ENCODE measurements around the gene MUC6.

The MUC6 gene

DNA sequence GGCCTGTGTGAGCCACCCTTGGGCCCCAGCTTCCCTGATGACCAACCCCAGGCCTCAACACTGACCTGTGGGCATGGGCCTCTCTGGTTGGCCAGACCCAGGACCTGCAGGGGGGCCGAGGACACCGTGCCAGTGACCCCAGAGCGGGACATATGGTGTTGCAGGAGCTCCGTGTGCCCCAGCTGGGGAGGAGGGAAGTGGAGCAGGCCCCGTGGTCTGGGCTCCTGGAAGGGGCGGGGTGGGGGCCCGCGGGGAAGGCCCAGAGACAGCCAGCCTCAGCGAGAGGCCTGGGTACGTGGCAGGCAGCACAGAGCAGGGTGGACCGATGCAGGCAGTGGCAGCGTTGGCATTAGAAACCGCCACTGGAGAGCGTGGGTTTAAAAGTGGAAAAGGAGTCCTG, 22.2 kb downstream of the MUC6 start:
- Histone ChIP-seq H3K36me3 (ENCODE audit: control insufficient read depth, insufficient read depth, low read length, severe bottlenecking) (peaks cover 34% of the 10 kb centered on the region), H3K4me3 (ENCODE audit: low read length) (no peak overlapping the region), H3K27me3 (replicated peaks; ENCODE audit: control insufficient read depth, insufficient read depth, low read length) (no peaks in the 10 kb centered on the region), H3K9ac (ENCODE audit: low read length) (no peak overlapping the region), H3K4me1 (ENCODE audit: control insufficient read depth, insufficient read depth, low read length) (no peaks in the 10 kb centered on the region), H3K9me3 (ENCODE audit: control insufficient read depth, low read length) (no peaks in the 10 kb centered on the region)
- no peak for DNase-seq (ENCODE audit: low read depth)

DNA sequence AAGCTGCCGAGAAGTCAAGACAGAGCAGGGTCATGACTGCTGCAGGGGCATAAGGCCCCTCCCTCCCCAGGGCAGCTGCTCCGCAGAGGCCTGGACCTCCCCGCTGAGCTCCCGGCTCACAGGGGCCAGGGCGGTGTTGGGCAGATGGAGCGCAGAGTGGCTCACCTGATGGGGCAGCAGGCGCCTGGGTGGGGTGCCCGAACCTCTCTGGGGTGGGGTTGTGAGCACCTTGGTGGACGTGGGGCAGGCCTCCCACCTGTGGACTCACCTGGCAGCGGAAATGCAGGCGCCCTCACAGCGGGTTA, 22.9 kb downstream of the MUC6 start:
- Histone ChIP-seq H3K4me1 (ENCODE audit: control insufficient read depth, insufficient read depth, low read length) (no peaks in the 10 kb centered on the region), H3K9ac (ENCODE audit: low read length) (no peak overlapping the region), H3K27me3 (replicated peaks; ENCODE audit: control insufficient read depth, insufficient read depth, low read length) (no peaks in the 10 kb centered on the region), H3K9me3 (ENCODE audit: control insufficient read depth, low read length) (no peaks in the 10 kb centered on the region), H3K36me3 (ENCODE audit: control insufficient read depth, insufficient read depth, low read length, severe bottlenecking) (peaks cover 41% of the 10 kb centered on the region), H3K4me3 (ENCODE audit: low read length) (no peak overlapping the region)
- DNase-seq (ENCODE audit: low read depth) = no peak

DNA sequence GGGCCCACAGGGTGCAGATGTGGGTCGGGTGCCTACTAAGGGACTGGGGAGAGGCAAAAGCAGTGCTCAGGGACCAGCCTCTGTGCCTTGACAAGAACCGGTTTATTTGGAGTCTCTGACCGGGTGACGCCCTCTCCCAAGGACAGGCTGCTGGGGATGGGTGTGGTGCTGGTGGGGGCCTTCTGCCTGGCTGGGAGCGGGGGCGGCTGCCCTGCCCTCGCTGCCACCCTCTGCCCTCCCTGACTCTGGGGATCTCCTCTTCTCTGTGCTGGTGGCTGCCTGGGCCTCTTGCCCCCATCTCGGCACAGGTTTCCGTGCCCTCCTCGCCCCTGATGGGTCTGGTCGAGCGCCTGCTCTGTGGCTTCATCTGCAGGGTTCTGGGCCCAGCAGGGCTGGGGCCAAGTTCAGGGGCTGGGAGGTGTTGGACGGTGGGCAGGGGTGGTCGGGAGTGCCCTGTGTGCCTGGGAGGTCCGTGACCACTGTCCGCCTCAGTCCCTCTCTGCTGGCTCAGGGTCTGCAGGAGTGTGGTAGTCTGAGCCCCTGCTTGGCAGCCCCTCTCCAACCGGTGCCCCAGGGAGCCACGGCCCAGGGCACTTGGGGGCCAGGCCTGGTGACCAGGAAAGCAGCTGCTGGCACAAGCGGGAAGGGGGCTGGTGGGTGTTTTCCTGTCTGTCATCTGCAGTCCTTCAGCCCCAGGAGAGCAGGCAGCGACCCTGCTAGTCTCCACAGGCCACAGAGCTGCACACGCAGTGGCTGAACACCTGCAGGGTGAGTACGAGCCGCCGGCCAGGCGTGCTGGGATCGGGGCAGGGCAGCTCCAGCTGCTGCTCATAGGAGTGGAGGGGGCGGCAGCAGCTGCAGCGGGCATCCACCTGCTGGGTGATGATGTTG, 23.5 kb downstream of the MUC6 start:
- DNase-seq (ENCODE audit: low read depth) = no peak
- Histone ChIP-seq H3K4me1 (ENCODE audit: control insufficient read depth, insufficient read depth, low read length) (no peaks in the 10 kb centered on the region), H3K9me3 (ENCODE audit: control insufficient read depth, low read length) (no peaks in the 10 kb centered on the region), H3K4me3 (ENCODE audit: low read length) (no peak overlapping the region), H3K27me3 (replicated peaks; ENCODE audit: control insufficient read depth, insufficient read depth, low read length) (no peaks in the 10 kb centered on the region), H3K36me3 (ENCODE audit: control insufficient read depth, insufficient read depth, low read length, severe bottlenecking) (peaks cover 47% of the 10 kb centered on the region), H3K9ac (ENCODE audit: low read length) (no peak overlapping the region)

DNA sequence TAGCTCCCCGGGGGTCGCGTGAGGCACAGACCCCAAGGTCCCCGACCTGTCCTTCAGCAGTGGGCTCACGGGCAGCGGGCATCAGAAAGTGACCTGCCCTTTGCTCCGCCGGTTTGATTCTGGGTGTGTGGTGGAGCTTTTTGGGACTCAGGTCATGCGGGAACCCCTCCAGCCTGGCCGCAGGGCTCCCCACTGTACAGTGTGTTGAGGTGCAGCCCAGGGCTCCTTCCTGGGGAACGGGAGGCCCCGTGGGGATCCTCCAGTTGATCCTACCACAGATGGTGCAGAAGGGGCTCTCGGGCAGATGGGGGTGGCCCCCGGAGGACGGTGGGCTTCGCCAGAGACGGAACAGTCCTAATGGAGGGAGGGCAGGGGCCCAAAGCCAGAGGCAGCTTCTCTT, 24.2 kb downstream of the MUC6 start:
- no peak overlapping the region for H3K9ac ChIP-seq (ENCODE audit: low read length)
- no peak for DNase-seq (ENCODE audit: low read depth)
- no peaks in the 10 kb centered on the region for H3K4me1 ChIP-seq (ENCODE audit: control insufficient read depth, insufficient read depth, low read length)
- peaks cover 53% of the 10 kb centered on the region for H3K36me3 ChIP-seq (ENCODE audit: control insufficient read depth, insufficient read depth, low read length, severe bottlenecking)
- H3K27me3 ChIP-seq (replicated peaks; ENCODE audit: control insufficient read depth, insufficient read depth, low read length) = no peaks in the 10 kb centered on the region
- no peaks in the 10 kb centered on the region for H3K9me3 ChIP-seq (ENCODE audit: control insufficient read depth, low read length)
- no peak overlapping the region for H3K4me3 ChIP-seq (ENCODE audit: low read length)

DNA sequence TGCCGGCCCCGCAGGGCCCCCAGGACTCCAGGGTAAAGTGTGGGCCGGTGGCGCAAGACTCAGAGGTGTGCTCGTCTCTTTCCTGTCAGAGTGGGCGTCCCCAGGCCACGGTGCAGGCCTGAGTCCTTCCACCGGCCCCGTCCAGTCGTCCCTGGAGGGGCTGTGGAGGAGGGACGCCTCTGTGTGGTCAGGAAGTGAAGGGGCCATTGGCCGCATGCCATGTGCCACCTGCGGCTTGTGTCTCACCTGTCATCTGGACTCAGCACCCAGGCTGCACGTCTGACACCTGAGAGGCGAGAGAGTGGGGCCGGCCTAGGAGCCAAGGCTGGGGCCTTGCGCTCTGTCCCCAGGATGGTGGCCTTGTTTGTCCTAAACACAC, 25.2 kb downstream of the MUC6 start:
- Histone ChIP-seq H3K27me3 (replicated peaks; ENCODE audit: control insufficient read depth, insufficient read depth, low read length) (no peaks in the 10 kb centered on the region), H3K36me3 (ENCODE audit: control insufficient read depth, insufficient read depth, low read length, severe bottlenecking) (peaks cover 63% of the 10 kb centered on the region)

DNA sequence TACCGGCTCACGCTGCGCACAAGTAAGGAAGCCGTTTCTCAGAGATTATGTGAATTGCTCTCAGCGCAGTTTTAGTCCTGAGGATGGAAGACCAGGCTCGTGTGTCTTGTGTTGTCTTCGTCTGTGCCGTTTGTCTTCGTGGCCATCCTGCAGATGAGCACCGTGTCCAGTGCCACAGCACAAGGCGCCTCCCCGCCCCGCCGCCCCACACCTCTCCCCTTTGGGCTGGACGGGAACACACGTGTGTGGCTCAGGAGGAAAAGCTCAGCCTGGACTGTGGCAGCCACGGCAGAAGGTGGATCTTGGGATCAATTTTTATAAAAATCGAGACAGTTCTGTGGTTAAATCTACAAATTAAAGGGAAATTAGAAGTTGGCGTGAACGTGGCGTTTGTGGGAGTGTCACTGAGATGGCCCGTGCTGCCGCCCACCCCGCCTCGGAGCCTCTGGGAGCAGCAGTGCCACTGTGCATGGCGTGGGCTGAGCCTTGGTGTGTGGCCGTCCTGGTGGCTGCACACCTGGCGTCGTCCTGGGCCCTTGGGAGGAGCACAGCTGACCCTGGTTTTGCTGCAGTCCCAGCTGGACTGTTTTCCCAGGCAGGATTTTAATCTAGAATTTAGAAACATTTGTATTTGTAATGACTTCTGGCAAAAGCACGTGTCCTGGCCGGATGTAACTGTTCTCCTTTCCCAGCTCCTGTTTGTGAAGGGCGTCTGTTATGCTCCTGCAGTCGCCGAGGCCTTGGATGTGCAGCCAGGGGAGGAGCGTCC, 25.8 kb downstream of the MUC6 start:
- Histone ChIP-seq H3K36me3 (ENCODE audit: control insufficient read depth, insufficient read depth, low read length, severe bottlenecking) (peaks cover 66% of the 10 kb centered on the region), H3K4me3 (ENCODE audit: low read length) (no peak overlapping the region)

More for the DNA sequence above, 25.2 kb downstream of the MUC6 start:
- Histone ChIP-seq H3K4me1 (ENCODE audit: control insufficient read depth, insufficient read depth, low read length) (peaks cover 6% of the 10 kb centered on the region), H3K9ac (ENCODE audit: low read length) (no peak overlapping the region), H3K4me3 (ENCODE audit: low read length) (no peak overlapping the region), H3K9me3 (ENCODE audit: control insufficient read depth, low read length) (no peaks in the 10 kb centered on the region)
- DNase-seq (ENCODE audit: low read depth) = no peak

DNA sequence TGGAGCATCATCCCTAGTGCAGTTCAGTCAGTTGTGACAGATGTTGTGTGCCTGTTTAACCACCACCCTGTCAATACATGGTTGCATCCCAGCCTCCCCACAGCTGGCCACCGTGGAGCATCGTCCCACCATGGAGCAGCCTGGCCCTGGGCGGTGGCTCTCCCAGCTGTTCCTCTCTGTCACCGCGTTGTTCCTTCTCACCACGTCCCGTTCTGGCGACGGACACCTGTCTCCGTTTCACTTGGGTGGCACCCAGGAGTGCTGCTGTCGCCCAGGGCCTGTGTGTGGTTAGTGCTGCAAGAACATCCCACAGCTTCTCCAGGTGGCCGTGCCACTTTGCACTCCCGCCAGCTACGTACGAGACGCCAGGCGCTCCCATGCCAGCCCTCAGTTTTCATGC, 26.5 kb downstream of the MUC6 start:
- Histone ChIP-seq H3K27me3 (replicated peaks; ENCODE audit: control insufficient read depth, insufficient read depth, low read length) (no peaks in the 10 kb centered on the region), H3K36me3 (ENCODE audit: control insufficient read depth, insufficient read depth, low read length, severe bottlenecking) (peaks cover 73% of the 10 kb centered on the region), H3K9me3 (ENCODE audit: control insufficient read depth, low read length) (no peaks in the 10 kb centered on the region), H3K4me3 (ENCODE audit: low read length) (no peak overlapping the region), H3K4me1 (ENCODE audit: control insufficient read depth, insufficient read depth, low read length) (peaks cover 10% of the 10 kb centered on the region), H3K9ac (ENCODE audit: low read length) (no peak overlapping the region)
- no peak for DNase-seq (ENCODE audit: low read depth)

More for the DNA sequence above, 25.8 kb downstream of the MUC6 start:
- no peak for DNase-seq (ENCODE audit: low read depth)
- Histone ChIP-seq H3K27me3 (replicated peaks; ENCODE audit: control insufficient read depth, insufficient read depth, low read length) (no peaks in the 10 kb centered on the region), H3K9me3 (ENCODE audit: control insufficient read depth, low read length) (no peaks in the 10 kb centered on the region), H3K4me1 (ENCODE audit: control insufficient read depth, insufficient read depth, low read length) (peaks cover 10% of the 10 kb centered on the region), H3K9ac (ENCODE audit: low read length) (no peak overlapping the region)

DNA sequence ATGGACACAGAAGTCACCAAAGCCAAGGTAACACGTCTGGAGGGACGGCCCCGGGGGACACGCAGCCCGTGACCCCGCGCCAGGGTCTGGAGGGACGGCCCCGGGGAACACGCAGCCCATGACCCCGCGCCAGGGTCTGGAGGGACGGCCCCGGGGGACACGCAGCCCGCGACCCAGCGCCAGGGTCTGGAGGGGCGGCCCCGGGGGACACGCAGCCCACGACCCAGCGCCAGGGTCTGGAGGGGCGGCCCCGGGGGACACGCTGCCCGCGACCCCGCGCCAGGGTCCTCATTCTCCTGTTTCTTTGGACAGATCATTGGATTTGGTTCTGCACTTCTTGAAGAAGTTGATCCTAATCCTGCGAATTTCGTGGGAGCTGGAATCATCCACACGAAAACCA, 27.1 kb downstream of the MUC6 start:
- peaks cover 10% of the 10 kb centered on the region for H3K4me1 ChIP-seq (ENCODE audit: control insufficient read depth, insufficient read depth, low read length)
- no peak for DNase-seq (ENCODE audit: low read depth)
- H3K36me3 ChIP-seq (ENCODE audit: control insufficient read depth, insufficient read depth, low read length, severe bottlenecking) = peaks cover 75% of the 10 kb centered on the region
- no peak overlapping the region for H3K9ac ChIP-seq (ENCODE audit: low read length)
- no peaks in the 10 kb centered on the region for H3K9me3 ChIP-seq (ENCODE audit: control insufficient read depth, low read length)
- no peak overlapping the region for H3K4me3 ChIP-seq (ENCODE audit: low read length)
- no peaks in the 10 kb centered on the region for H3K27me3 ChIP-seq (replicated peaks; ENCODE audit: control insufficient read depth, insufficient read depth, low read length)

DNA sequence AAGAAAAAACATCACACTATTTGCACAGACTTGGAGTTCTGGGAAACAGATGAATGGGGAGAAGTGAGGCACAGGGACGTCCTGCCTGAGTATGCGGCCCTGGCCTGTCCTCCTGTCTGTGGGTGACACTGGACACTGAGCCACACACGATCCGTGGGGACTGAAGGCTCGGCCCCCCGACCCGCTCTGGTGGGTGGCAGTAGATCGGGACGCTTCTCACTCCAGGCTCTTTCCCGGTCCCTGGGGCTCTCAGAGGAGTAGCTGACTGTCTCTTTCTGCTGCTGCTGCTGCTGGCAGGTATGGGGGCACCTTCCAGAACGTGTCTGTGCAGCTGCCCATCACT, 27.7 kb downstream of the MUC6 start:
- Histone ChIP-seq H3K36me3 (ENCODE audit: control insufficient read depth, insufficient read depth, low read length, severe bottlenecking) (peaks cover 81% of the 10 kb centered on the region), H3K9ac (ENCODE audit: low read length) (no peak overlapping the region)

DNA sequence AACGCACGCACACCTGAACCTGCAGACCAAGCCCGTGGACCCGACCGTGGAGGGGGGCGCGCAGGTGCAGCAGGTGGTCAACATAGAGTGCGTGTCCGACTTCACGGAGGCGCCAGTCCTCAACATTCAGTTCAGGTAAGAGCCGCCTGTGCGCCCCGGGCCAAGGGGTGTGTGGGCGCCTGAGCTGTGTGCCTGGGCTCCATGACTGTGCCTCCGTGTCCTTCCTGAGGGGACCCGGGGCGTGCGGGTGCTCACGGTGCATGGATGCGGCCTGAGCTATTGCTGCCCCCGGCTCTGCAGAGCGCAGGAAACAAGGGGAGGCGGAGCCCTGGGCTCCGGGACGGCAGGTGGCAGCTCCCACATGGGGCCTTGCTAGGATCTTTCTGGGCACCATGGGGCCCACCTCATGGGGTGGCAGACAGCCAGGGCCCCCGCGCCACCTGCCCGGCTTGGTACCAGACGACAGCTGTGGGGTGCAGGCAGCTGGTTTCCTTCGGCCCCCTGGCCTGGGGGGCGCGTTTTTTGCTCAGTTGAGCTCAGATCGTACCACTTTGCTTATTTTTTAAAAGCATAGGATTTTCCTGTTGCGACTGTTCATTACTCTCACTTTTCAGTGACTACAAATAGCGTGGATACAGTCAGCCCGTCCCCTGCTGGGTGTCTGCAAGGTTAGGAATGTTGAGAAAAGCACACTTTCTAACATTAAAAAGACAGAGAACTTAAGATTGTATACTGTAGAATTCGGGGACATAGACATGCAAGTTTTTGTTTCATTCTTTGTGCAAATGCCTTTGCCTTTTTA, 28.3 kb downstream of the MUC6 start:
- Histone ChIP-seq H3K4me3 (ENCODE audit: low read length) (no peak overlapping the region), H3K4me1 (ENCODE audit: control insufficient read depth, insufficient read depth, low read length) (peaks cover 10% of the 10 kb centered on the region), H3K9me3 (ENCODE audit: control insufficient read depth, low read length) (no peaks in the 10 kb centered on the region), H3K36me3 (ENCODE audit: control insufficient read depth, insufficient read depth, low read length, severe bottlenecking) (peaks cover 87% of the 10 kb centered on the region), H3K9ac (ENCODE audit: low read length) (no peak overlapping the region), H3K27me3 (replicated peaks; ENCODE audit: control insufficient read depth, insufficient read depth, low read length) (no peaks in the 10 kb centered on the region)
- DNase-seq (ENCODE audit: low read depth) = no peak

More for the DNA sequence above, 27.7 kb downstream of the MUC6 start:
- Histone ChIP-seq H3K9me3 (ENCODE audit: control insufficient read depth, low read length) (no peaks in the 10 kb centered on the region), H3K4me3 (ENCODE audit: low read length) (no peak overlapping the region), H3K27me3 (replicated peaks; ENCODE audit: control insufficient read depth, insufficient read depth, low read length) (no peaks in the 10 kb centered on the region), H3K4me1 (ENCODE audit: control insufficient read depth, insufficient read depth, low read length) (peaks cover 10% of the 10 kb centered on the region)
- DNase-seq (ENCODE audit: low read depth) = no peak

DNA sequence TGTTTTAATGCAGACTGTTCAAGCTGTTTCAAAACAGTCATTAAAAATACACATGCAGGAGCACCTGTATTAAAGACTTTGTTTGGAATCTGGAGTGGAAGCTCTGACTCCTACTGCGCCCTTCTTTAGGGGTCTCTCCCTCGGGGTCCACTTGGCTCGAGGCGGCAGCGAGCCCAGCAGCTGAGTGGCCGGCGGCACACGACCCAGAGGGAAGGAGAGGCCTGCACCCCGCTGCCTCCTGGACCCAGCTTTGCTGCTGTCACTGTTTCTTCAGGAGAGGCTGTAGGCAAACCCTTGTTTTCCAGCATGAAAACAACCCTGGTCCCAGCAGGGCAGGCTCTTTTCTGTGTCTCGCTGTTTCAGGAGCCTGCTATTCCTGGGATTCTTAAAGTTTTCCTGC, 29.2 kb downstream of the MUC6 start:
- Histone ChIP-seq H3K36me3 (ENCODE audit: control insufficient read depth, insufficient read depth, low read length, severe bottlenecking) (peaks cover 96% of the 10 kb centered on the region), H3K9me3 (ENCODE audit: control insufficient read depth, low read length) (no peaks in the 10 kb centered on the region), H3K4me1 (ENCODE audit: control insufficient read depth, insufficient read depth, low read length) (peaks cover 10% of the 10 kb centered on the region), H3K4me3 (ENCODE audit: low read length) (no peak overlapping the region), H3K9ac (ENCODE audit: low read length) (no peak overlapping the region), H3K27me3 (replicated peaks; ENCODE audit: control insufficient read depth, insufficient read depth, low read length) (no peaks in the 10 kb centered on the region)
- no peak for DNase-seq (ENCODE audit: low read depth)

Data from adipocyte (in vitro differentiated cells).